Muscle layer of colon (tissue), 2 donors: ENCODE measurements around the gene NHLH2.

Experiments
- H3K27ac ChIP-seq: one replicate; pipeline ENCODE4 v1.7.0; 2013; ENCODE audit warnings: low read depth, mild to moderate bottlenecking, low read length, moderate library complexity
- H3K27me3 ChIP-seq, 2 donors: one replicate each; pipeline ENCODE4 v1.7.0; 2013; ENCODE audit warnings: low read length in 2 of 2, mild to moderate bottlenecking in 2 of 2; ENCODE audit not compliant: insufficient read depth in 2 of 2, control insufficient read depth in 1 of 2
- H3K36me3 ChIP-seq: one replicate; pipeline ENCODE4 v1.7.0; 2013; ENCODE audit warnings: mild to moderate bottlenecking, low read length; ENCODE audit not compliant: insufficient read depth
- H3K4me1 ChIP-seq: one replicate; pipeline ENCODE4 v1.7.0; 2013; ENCODE audit warnings: mild to moderate bottlenecking, low read length; ENCODE audit not compliant: insufficient read depth
- H3K4me3 ChIP-seq, 2 donors: one replicate each; pipeline ENCODE4 v1.7.0; 2013; ENCODE audit warnings: low read length in 2 of 2, low read depth in 1 of 2, mild to moderate bottlenecking in 1 of 2, moderate library complexity in 1 of 2
- H3K9ac ChIP-seq: one replicate; pipeline ENCODE4 v1.7.0; 2013; ENCODE audit warnings: low read length
- H3K9me3 ChIP-seq: one replicate; pipeline ENCODE4 v1.7.0; 2013; ENCODE audit warnings: mild to moderate bottlenecking, low read length
- donor health status: abdominal sarcoma.
- donor health status: Adenocarcinoma of cecum.

Gene NHLH2

GRCh38 chr1:115840605-115841460, at the start of gene NHLH2:
TSS of gene NHLH2 (minus strand) at chr1:115841126. CDS start at chr1:115838372, 2,754 bp downstream.
- no peak within 1 kb of the TSS for H3K4me3 ChIP-seq
- no peak within 1 kb of the TSS for H3K27ac ChIP-seq
- H3K9me3 ChIP-seq = no peaks in the 10 kb centered on the region
- peaks cover 20% of the 10 kb centered on the region for H3K4me1 ChIP-seq
- peaks cover 49 to 62% of the 10 kb centered on the region in 2 donors for H3K27me3 ChIP-seq
- no peak within 1 kb of the TSS for H3K9ac ChIP-seq
- H3K36me3 ChIP-seq = no peaks in the 10 kb centered on the region

- Histone ChIP-seq H3K27ac (no peak overlapping the region), H3K9me3 (no peaks in the 10 kb centered on the region), H3K4me3 (no peak overlapping the region), H3K27me3 (no peaks in the 10 kb centered on the region), H3K4me1 (no peaks in the 10 kb centered on the region), H3K9ac (no peak overlapping the region), H3K36me3 (no peaks in the 10 kb centered on the region)
Measured at GRCh38 chr1:115890580-115890979, 49.7 kb upstream of the NHLH2 start.

GRCh38 chr1:115888976-115889375, 48.0 kb upstream of the NHLH2 start:
- no peak overlapping the region for H3K4me3 ChIP-seq
- no peak overlapping the region for H3K27ac ChIP-seq
- no peaks in the 10 kb centered on the region for H3K27me3 ChIP-seq
- H3K9ac ChIP-seq = no peak overlapping the region
- no peaks in the 10 kb centered on the region for H3K4me1 ChIP-seq
- no peaks in the 10 kb centered on the region for H3K36me3 ChIP-seq
- no peaks in the 10 kb centered on the region for H3K9me3 ChIP-seq

GRCh38 chr1:115882913-115883902, 42.3 kb upstream of the NHLH2 start:
- Histone ChIP-seq H3K4me3 (no peak overlapping the region), H3K9ac (no peak overlapping the region), H3K27me3 (no peaks in the 10 kb centered on the region), H3K27ac (no peak overlapping the region), H3K4me1 (no peaks in the 10 kb centered on the region), H3K9me3 (no peaks in the 10 kb centered on the region), H3K36me3 (no peaks in the 10 kb centered on the region)

GRCh38 chr1:115880981-115881672, 40.2 kb upstream of the NHLH2 start:
- H3K27me3 ChIP-seq = no peaks in the 10 kb centered on the region
- no peak overlapping the region for H3K27ac ChIP-seq
- H3K9ac ChIP-seq = no peak overlapping the region
- H3K9me3 ChIP-seq = no peaks in the 10 kb centered on the region
- no peak overlapping the region for H3K4me3 ChIP-seq
- H3K4me1 ChIP-seq = no peaks in the 10 kb centered on the region
- H3K36me3 ChIP-seq = no peaks in the 10 kb centered on the region

GRCh38 chr1:115879977-115880376, 39.1 kb upstream of the NHLH2 start:
- no peaks in the 10 kb centered on the region for H3K4me1 ChIP-seq
- no peak overlapping the region for H3K4me3 ChIP-seq
- H3K9me3 ChIP-seq = no peaks in the 10 kb centered on the region
- H3K27me3 ChIP-seq = no peaks in the 10 kb centered on the region
- no peak overlapping the region for H3K9ac ChIP-seq
- H3K36me3 ChIP-seq = no peaks in the 10 kb centered on the region
- H3K27ac ChIP-seq = no peak overlapping the region

GRCh38 chr1:115877511-115877910, 36.6 kb upstream of the NHLH2 start:
- no peak overlapping the region for H3K9ac ChIP-seq
- no peaks in the 10 kb centered on the region for H3K4me1 ChIP-seq
- H3K9me3 ChIP-seq = no peaks in the 10 kb centered on the region
- no peak overlapping the region for H3K27ac ChIP-seq
- no peaks in the 10 kb centered on the region for H3K27me3 ChIP-seq
- no peaks in the 10 kb centered on the region for H3K36me3 ChIP-seq
- H3K4me3 ChIP-seq = no peak overlapping the region

GRCh38 chr1:115874904-115875303, 34.0 kb upstream of the NHLH2 start:
- H3K27me3 ChIP-seq = no peaks in the 10 kb centered on the region
- no peak overlapping the region for H3K4me3 ChIP-seq
- no peak overlapping the region for H3K27ac ChIP-seq
- H3K36me3 ChIP-seq = no peaks in the 10 kb centered on the region
- H3K9me3 ChIP-seq = no peaks in the 10 kb centered on the region
- no peak overlapping the region for H3K9ac ChIP-seq
- H3K4me1 ChIP-seq = no peaks in the 10 kb centered on the region

GRCh38 chr1:115874497-115874896, 33.6 kb upstream of the NHLH2 start:
- no peaks in the 10 kb centered on the region for H3K9me3 ChIP-seq
- H3K4me3 ChIP-seq = no peak overlapping the region
- no peaks in the 10 kb centered on the region for H3K27me3 ChIP-seq
- H3K36me3 ChIP-seq = no peaks in the 10 kb centered on the region
- no peak overlapping the region for H3K9ac ChIP-seq
- H3K27ac ChIP-seq = no peak overlapping the region
- no peaks in the 10 kb centered on the region for H3K4me1 ChIP-seq

- H3K4me1 ChIP-seq = no peaks in the 10 kb centered on the region
- H3K36me3 ChIP-seq = no peaks in the 10 kb centered on the region
- no peaks in the 10 kb centered on the region for H3K9me3 ChIP-seq
- no peak overlapping the region for H3K4me3 ChIP-seq
- H3K27me3 ChIP-seq = no peaks in the 10 kb centered on the region
- no peak overlapping the region for H3K9ac ChIP-seq
- H3K27ac ChIP-seq = no peak overlapping the region
Measured at GRCh38 chr1:115873184-115873583, 32.3 kb upstream of the NHLH2 start.

- Histone ChIP-seq H3K4me1 (no peaks in the 10 kb centered on the region), H3K4me3 (no peak overlapping the region), H3K9me3 (no peaks in the 10 kb centered on the region), H3K27me3 (no peaks in the 10 kb centered on the region), H3K36me3 (no peaks in the 10 kb centered on the region), H3K9ac (no peak overlapping the region), H3K27ac (no peak overlapping the region)
Measured at GRCh38 chr1:115869064-115869463, 28.1 kb upstream of the NHLH2 start.
